ENCODE measurements around the gene C13orf46. TPM values are rescaled to one million over a fixed set of nuclear protein-coding genes. Genes with fewer than 3 reads are reported as not detected.

C13orf46 gene
- total and polyA plus RNA-seq, 2 donors (not counting 1 experiment from before 2014, with no cell fraction given) = 1.4 to 4.8 TPM

DNA sequence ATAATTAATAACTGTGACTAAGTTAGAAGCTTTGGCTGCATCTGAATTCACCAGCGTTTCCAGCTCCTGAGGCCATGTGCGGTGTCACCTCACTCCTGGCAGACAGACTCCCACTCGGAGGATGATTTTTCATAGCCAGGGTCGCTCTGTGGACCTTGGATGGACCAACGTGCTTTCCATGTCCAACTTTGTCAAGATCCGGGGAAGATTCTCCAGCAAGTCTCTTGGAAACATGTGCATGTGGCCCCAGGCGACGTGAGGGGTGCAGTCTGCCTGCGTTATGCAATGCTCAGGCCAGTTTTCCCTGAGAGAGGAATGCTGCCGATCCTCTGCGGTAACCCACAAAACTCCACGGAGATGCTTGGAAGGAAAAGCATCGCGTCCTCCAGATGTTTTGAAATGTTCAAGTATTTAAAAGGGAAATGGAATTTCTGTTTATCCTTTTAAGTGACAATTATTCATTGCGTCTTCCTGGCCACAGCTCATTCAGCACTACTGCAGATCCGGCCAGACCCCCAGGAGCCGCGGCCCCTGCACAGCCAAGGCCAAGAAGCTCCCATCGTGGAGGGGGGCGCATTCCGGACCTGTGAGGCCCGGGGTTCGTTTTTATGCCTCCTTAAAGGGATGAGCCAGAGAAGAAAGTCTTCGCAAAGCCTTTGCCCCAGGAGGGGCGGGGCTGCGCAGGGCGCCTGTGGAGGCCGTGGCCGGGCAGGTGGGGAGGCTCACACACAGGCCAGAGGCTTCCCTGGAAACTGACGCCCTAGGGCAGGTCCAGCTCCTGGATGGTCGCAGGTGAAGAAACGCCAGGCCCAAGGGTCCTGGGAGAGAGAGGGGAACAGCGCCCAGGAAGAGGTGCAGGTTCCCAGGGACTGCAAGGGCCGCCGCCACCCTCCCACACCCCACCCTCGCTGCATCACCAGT lies 46.0 kb downstream of the C13orf46 start:
- DNase-seq = no peak
- TF ChIP-seq EZH2 (IDR thresholded peaks at IDR 0.05; ENCODE audit: borderline replicate concordance, insufficient read depth, low read depth, low read length, poor library complexity, severe bottlenecking) = no peak
- H3K36me3 ChIP-seq (replicated peaks in 1 of 2; ENCODE audit: control extremely low read depth in 1 of 2, control insufficient read depth in 1 of 2, extremely low read depth in 1 of 2, insufficient read depth in 2 of 2, low read length in 1 of 2) = no peaks in the 10 kb centered on the region
- CTCF ChIA-PET = no interaction called here
- peaks cover 0 to 3% (median 0%) of the 10 kb centered on the region in 4 experiments for H3K27me3 ChIP-seq (replicated peaks in 1 of 4; ENCODE audit: control extremely low read depth in 1 of 4, control insufficient read depth in 3 of 4, insufficient read depth in 4 of 4, low read length in 3 of 4)
- Mint-ChIP-seq H3K9me3 (ENCODE audit: insufficient read depth) (no peaks in the 10 kb centered on the region), H3K4me3 (no peak overlapping the region), H3K4me1 (no peaks in the 10 kb centered on the region), H3K27me3 (peaks cover 32% of the 10 kb centered on the region), H3K27ac (no peak overlapping the region)
- no peak overlapping the region for H3K27ac ChIP-seq (ENCODE audit: low read length in 2 of 2)
- no peaks in the 10 kb centered on the region for H3K4me1 ChIP-seq (ENCODE audit: control insufficient read depth in 2 of 2, insufficient read depth in 2 of 2, low read length in 2 of 2)
- intact Hi-C loops (cut with micrococcal nuclease) = no loop called here
- no peak overlapping the region for H3K9ac ChIP-seq (ENCODE audit: low read length)
- no peak for ATAC-seq (ENCODE audit: low read depth)
- no peak overlapping the region for H2AFZ ChIP-seq (ENCODE audit: insufficient read depth, low read depth, low read length, poor library complexity, severe bottlenecking)
- no peaks in the 10 kb centered on the region for H3K9me3 ChIP-seq (ENCODE audit: control extremely low read depth in 1 of 3, control insufficient read depth in 2 of 3, insufficient read depth in 1 of 3, low read length in 2 of 3)
- H3K79me2 ChIP-seq (ENCODE audit: control insufficient read depth, insufficient read depth, low read length) = no peaks in the 10 kb centered on the region
- no peak overlapping the region for H3K4me3 ChIP-seq (ENCODE audit: control extremely low read depth in 1 of 5, extremely low read depth in 1 of 5, insufficient read depth in 1 of 5, low read depth in 2 of 5, low read length in 4 of 5)
- POLR2A ChIA-PET = no interaction called here
- no peak overlapping the region for H3K4me2 ChIP-seq (replicated peaks; ENCODE audit: low read depth, low read length, poor library complexity, severe bottlenecking)
- H4K20me1 ChIP-seq (ENCODE audit: control insufficient read depth, insufficient read depth, low read length, poor library complexity, severe bottlenecking) = no peaks in the 10 kb centered on the region
- WGBS (ENCODE audit: insufficient coverage) = 69% methylated on average over 28 of the region's 36 CpGs

- ATAC-seq (ENCODE audit: low read depth) = no peak
- Histone ChIP-seq H3K36me3 (replicated peaks in 1 of 2; ENCODE audit: control extremely low read depth in 1 of 2, control insufficient read depth in 1 of 2, extremely low read depth in 1 of 2, insufficient read depth in 2 of 2, low read length in 1 of 2) (no peaks in the 10 kb centered on the region), H3K79me2 (ENCODE audit: control insufficient read depth, insufficient read depth, low read length) (no peaks in the 10 kb centered on the region), H3K4me3 (ENCODE audit: control extremely low read depth in 1 of 5, extremely low read depth in 1 of 5, insufficient read depth in 1 of 5, low read depth in 2 of 5, low read length in 4 of 5) (no peak overlapping the region), H3K4me2 (replicated peaks; ENCODE audit: low read depth, low read length, poor library complexity, severe bottlenecking) (no peak overlapping the region), H4K20me1 (ENCODE audit: control insufficient read depth, insufficient read depth, low read length, poor library complexity, severe bottlenecking) (no peaks in the 10 kb centered on the region), H3K4me1 (ENCODE audit: control insufficient read depth in 2 of 2, insufficient read depth in 2 of 2, low read length in 2 of 2) (no peaks in the 10 kb centered on the region), H3K9ac (ENCODE audit: low read length) (no peak overlapping the region), H3K27me3 (replicated peaks in 1 of 4; ENCODE audit: control extremely low read depth in 1 of 4, control insufficient read depth in 3 of 4, insufficient read depth in 4 of 4, low read length in 3 of 4) (peaks cover 0 to 3% (median 0%) of the 10 kb centered on the region in 4 experiments), H2AFZ (ENCODE audit: insufficient read depth, low read depth, low read length, poor library complexity, severe bottlenecking) (no peak overlapping the region), H3K27ac (ENCODE audit: low read length in 2 of 2) (no peak overlapping the region), H3K9me3 (ENCODE audit: control extremely low read depth in 1 of 3, control insufficient read depth in 2 of 3, insufficient read depth in 1 of 3, low read length in 2 of 3) (peaks cover 0 to 5% (median 0%) of the 10 kb centered on the region in 3 donors)
- Mint-ChIP-seq H3K4me1 (no peaks in the 10 kb centered on the region), H3K4me3 (no peak overlapping the region), H3K9me3 (ENCODE audit: insufficient read depth) (no peaks in the 10 kb centered on the region), H3K27ac (no peak overlapping the region), H3K27me3 (peaks cover 28% of the 10 kb centered on the region)
- intact Hi-C loops (cut with micrococcal nuclease) = no loop called here
- DNase-seq = no peak
- ChIA-PET POLR2A (no interaction called here), CTCF (no interaction called here)
- TF ChIP-seq EZH2 (IDR thresholded peaks at IDR 0.05; ENCODE audit: borderline replicate concordance, insufficient read depth, low read depth, low read length, poor library complexity, severe bottlenecking) = no peak
- TF ChIP-seq CTCF (IDR thresholded peaks at IDR 0.05) = no peak
- WGBS (ENCODE audit: insufficient coverage) = 94% methylated on average over 10 of the region's 12 CpGs
Measured at GRCh38 chr13:113926951-113927660, 46.8 kb downstream of the C13orf46 start.

Data from B cell (primary cell).